HEK293 (cell line): Measurements from ENCODE around the gene SERPING1.

Source experiments
- CTCF ChIA-PET: fragments of 350-600 bp; formaldehyde crosslinking; extraction: SDS; loops from one replicate; lab custom pipeline; 2021; ENCODE audit warnings: antibody characterized with exemption; lab: Yijun Ruan, JAX
- POLR2A ChIA-PET: fragments of 300-600 bp; formaldehyde crosslinking; extraction: SDS; loops from one replicate; lab custom pipeline; 2020; ENCODE audit warnings: antibody characterized with exemption, inconsistent platforms; lab: Yijun Ruan, JAX
- H3K27ac ChIP-seq: fragments of 200-500 bp; sonication (Bioruptor generic); 2 replicates; pipeline ENCODE4 v1.5.1; 2014; ENCODE audit warnings: low read depth, low read length, control low read depth, inconsistent platforms; ENCODE audit errors: extremely low read depth
- H3K36me3 ChIP-seq, 2 experiments: fragments of 200-500 bp in 1 of 2; sonication (Bioruptor generic) in 1 of 2; 1 replicate in 1 of 2; 2 replicates in 1 of 2; pipeline ENCODE4 v1.5.1; 2014 to 2017; ENCODE audit warnings: inconsistent platforms in 2 of 2, low read length in 2 of 2; ENCODE audit not compliant: control insufficient read depth in 2 of 2, insufficient read depth in 1 of 2
- H3K4me1 ChIP-seq: fragments of 200-500 bp; sonication (Bioruptor generic); 2 replicates; pipeline ENCODE4 v1.5.1; 2014; ENCODE audit warnings: mild to moderate bottlenecking, low read length, inconsistent platforms; ENCODE audit not compliant: control insufficient read depth, insufficient read depth
- H3K4me3 ChIP-seq: 2 replicates; pipeline ENCODE4 v1.5.1; 2011; ENCODE audit warnings: low read depth, mild to moderate bottlenecking, control low read depth, low read length, moderate library complexity
- H3K9me3 ChIP-seq: fragments of 200-500 bp; sonication (Bioruptor generic); 2 replicates; pipeline ENCODE4 v1.5.1; 2014; ENCODE audit warnings: low read depth, low read length, inconsistent platforms; ENCODE audit not compliant: control insufficient read depth, insufficient read depth
- CTCF ChIP-seq: fragments of 450-650 bp; formaldehyde crosslinking; IDR thresholded peaks from 2 replicates; pipeline ENCODE4 v1.5.1; 2016; ENCODE audit warnings: missing biosample characterization, missing genetic modification characterization
- ELK4 ChIP-seq: IDR thresholded peaks from 2 replicates; pipeline ENCODE4 v1.6.1; 2011; ENCODE audit warnings: mild to moderate bottlenecking, low read depth, low read length, borderline replicate concordance
- GFI1B ChIP-seq: fragments of 450-650 bp; formaldehyde crosslinking; IDR thresholded peaks from 2 replicates; pipeline ENCODE4 v1.5.1; 2016; ENCODE audit warnings: missing biosample characterization, missing genetic modification characterization
- GLI4 ChIP-seq: fragments of 450-650 bp; formaldehyde crosslinking; IDR thresholded peaks from 2 replicates; pipeline ENCODE4 v1.5.1; 2016; ENCODE audit warnings: missing biosample characterization, missing genetic modification characterization
- KLF8 ChIP-seq: fragments of 450-650 bp; formaldehyde crosslinking; IDR thresholded peaks from 2 replicates; pipeline ENCODE4 v1.5.1; 2016; ENCODE audit warnings: missing biosample characterization, missing genetic modification characterization
- SCRT1 ChIP-seq: fragments of 450-650 bp; formaldehyde crosslinking; IDR thresholded peaks from 2 replicates; pipeline ENCODE4 v1.5.1; 2016; ENCODE audit warnings: missing biosample characterization, missing genetic modification characterization, borderline replicate concordance
- ZBTB1 ChIP-seq: fragments of 450-650 bp; formaldehyde crosslinking; IDR thresholded peaks from 2 replicates; pipeline ENCODE4 v1.5.1; 2016; ENCODE audit warnings: missing biosample characterization, missing genetic modification characterization
- ZBTB17 ChIP-seq: fragments of 450-650 bp; formaldehyde crosslinking; IDR thresholded peaks from 2 replicates; pipeline ENCODE4 v1.5.1; 2016; ENCODE audit warnings: missing biosample characterization, missing genetic modification characterization
- ZFP3 ChIP-seq: fragments of 450-650 bp; formaldehyde crosslinking; IDR thresholded peaks from 2 replicates; pipeline ENCODE4 v1.5.1; 2016; ENCODE audit warnings: low read depth, missing biosample characterization, missing genetic modification characterization
- ZFP69B ChIP-seq: fragments of 450-650 bp; formaldehyde crosslinking; IDR thresholded peaks from 2 replicates; pipeline ENCODE4 v1.5.1; 2016; ENCODE audit warnings: missing biosample characterization, missing genetic modification characterization
- ZNF121 ChIP-seq: fragments of 450-650 bp; formaldehyde crosslinking; IDR thresholded peaks from 2 replicates; pipeline ENCODE4 v1.5.1; 2016; ENCODE audit warnings: missing biosample characterization, missing genetic modification characterization
- ZNF23 ChIP-seq: fragments of 450-650 bp; formaldehyde crosslinking; IDR thresholded peaks from 2 replicates; pipeline ENCODE4 v1.5.1; 2016; ENCODE audit warnings: missing biosample characterization, missing genetic modification characterization, borderline replicate concordance
- ZNF354C ChIP-seq: fragments of 450-650 bp; formaldehyde crosslinking; IDR thresholded peaks from 2 replicates; pipeline ENCODE4 v1.5.1; 2016; ENCODE audit warnings: missing biosample characterization, missing genetic modification characterization, low read depth, borderline replicate concordance
- ZNF362 ChIP-seq: fragments of 450-650 bp; formaldehyde crosslinking; IDR thresholded peaks from 2 replicates; pipeline ENCODE4 v1.5.1; 2016; ENCODE audit warnings: missing biosample characterization, missing genetic modification characterization
- ZNF366 ChIP-seq: fragments of 450-650 bp; formaldehyde crosslinking; conservative IDR thresholded peaks from 2 replicates; pipeline ENCODE4 v1.5.1; 2016; ENCODE audit warnings: missing biosample characterization, missing genetic modification characterization
- ZNF416 ChIP-seq: fragments of 450-650 bp; formaldehyde crosslinking; IDR thresholded peaks from 2 replicates; pipeline ENCODE4 v1.5.1; 2016; ENCODE audit warnings: missing biosample characterization, missing genetic modification characterization
- ZNF621 ChIP-seq: fragments of 450-650 bp; formaldehyde crosslinking; IDR thresholded peaks from 2 replicates; pipeline ENCODE4 v1.5.1; 2017; ENCODE audit warnings: missing biosample characterization, missing genetic modification characterization
- ZNF654 ChIP-seq: fragments of 450-650 bp; formaldehyde crosslinking; IDR thresholded peaks from 2 replicates; pipeline ENCODE4 v1.5.1; 2016; ENCODE audit warnings: low read depth, missing biosample characterization, missing genetic modification characterization
- ZNF660 ChIP-seq: fragments of 450-650 bp; IDR thresholded peaks from 2 replicates; pipeline ENCODE4 v1.5.1; 2018; ENCODE audit warnings: missing biosample characterization, mild to moderate bottlenecking, missing genetic modification characterization
- ZNF785 ChIP-seq: fragments of 450-650 bp; formaldehyde crosslinking; IDR thresholded peaks from 2 replicates; pipeline ENCODE4 v1.5.1; 2016; ENCODE audit warnings: missing biosample characterization, missing genetic modification characterization
- TF ChIP-seq, protein P1 (sequence below): fragments of 450-650 bp; formaldehyde crosslinking; IDR thresholded peaks from 2 replicates; pipeline ENCODE4 v1.5.1; 2017; ENCODE audit warnings: missing biosample characterization, missing genetic modification characterization
- TF ChIP-seq, protein P2 (sequence below): fragments of 450-650 bp; formaldehyde crosslinking; IDR thresholded peaks from 2 replicates; pipeline ENCODE4 v1.5.0; 2017; ENCODE audit warnings: missing biosample characterization, missing genetic modification characterization, borderline replicate concordance

The SERPING1 gene

GRCh38 chr11:57657194-57658022 lies 59.9 kb downstream of the SERPING1 start, which contains the start of gene CLP1 (continued):
- TF ChIP-seq CTCF = no peak
- TF ChIP-seq ZBTB1 (tag by site-specific recombination) = no peak
- 0 out of 2 replicates have a peak, but pooled peaks have one; percentile 26 for TF ChIP-seq GFI1B (tag by site-specific recombination)
- peak; percentile 94 for TF ChIP-seq ELK4
- peak; percentile 55 for TF ChIP-seq ZBTB17

DNA sequence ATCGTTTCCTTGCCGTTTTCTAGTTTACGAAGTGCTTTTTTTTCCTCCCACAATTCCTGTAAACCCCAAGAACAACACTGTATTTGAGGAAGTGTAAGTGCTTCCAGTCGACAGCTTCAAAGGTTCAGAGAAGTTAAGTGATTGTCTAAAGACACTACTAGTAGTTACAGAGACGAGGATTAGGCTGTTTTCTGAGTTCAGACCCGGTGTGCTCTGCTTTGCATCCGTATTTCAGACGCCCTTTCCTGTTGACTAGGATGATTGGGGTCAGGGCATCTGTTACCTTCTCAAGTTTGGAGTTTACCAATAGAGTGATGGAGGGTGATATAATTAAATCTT lies 60.5 kb downstream of the SERPING1 start:
- H3K9me3 ChIP-seq = no peaks in the 10 kb centered on the region
- TF ChIP-seq, protein P1, sequence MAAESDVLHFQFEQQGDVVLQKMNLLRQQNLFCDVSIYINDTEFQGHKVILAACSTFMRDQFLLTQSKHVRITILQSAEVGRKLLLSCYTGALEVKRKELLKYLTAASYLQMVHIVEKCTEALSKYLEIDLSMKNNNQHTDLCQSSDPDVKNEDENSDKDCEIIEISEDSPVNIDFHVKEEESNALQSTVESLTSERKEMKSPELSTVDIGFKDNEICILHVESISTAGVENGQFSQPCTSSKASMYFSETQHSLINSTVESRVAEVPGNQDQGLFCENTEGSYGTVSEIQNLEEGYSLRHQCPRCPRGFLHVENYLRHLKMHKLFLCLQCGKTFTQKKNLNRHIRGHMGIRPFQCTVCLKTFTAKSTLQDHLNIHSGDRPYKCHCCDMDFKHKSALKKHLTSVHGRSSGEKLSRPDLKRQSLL (tag by site-specific recombination) = no peak
- peak; percentile 82 for TF ChIP-seq ZBTB17
- peak overlapping the region; percentile 73 for H3K4me3 ChIP-seq
- CTCF ChIA-PET = interaction anchor here (0.8 to 1.9 kb wide), 2 partner anchors 13 to 94 kb away, joined by 5 to 9 read pairs; partner anchors contain the start of gene BTBD18
- no peaks in the 10 kb centered on the region for H3K4me1 ChIP-seq
- POLR2A ChIA-PET = interaction anchor here (1.1 kb wide), 1 partner anchor 9 kb away, joined by 5 read pairs; no protein-coding TSS in a partner anchor
- H3K27ac ChIP-seq = no peak overlapping the region
- H3K36me3 ChIP-seq = peaks cover 0 to 38% of the 10 kb centered on the region in 2 experiments; a peak in 2 of 3 replicates

DNA sequence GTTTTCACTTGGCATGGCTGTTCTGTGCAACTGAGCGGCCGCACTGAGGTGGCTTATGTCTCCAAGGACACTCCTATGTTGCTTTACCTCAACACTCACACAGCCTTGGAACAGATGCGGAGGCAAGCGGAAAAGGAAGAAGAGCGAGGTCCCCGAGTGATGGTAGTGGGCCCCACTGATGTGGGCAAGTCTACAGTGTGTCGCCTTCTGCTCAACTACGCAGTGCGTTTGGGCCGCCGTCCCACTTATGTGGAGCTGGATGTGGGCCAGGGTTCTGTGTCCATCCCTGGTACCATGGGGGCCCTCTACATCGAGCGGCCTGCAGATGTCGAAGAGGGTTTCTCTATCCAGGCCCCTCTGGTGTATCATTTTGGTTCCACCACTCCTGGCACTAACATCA lies 62.2 kb downstream of the SERPING1 start:
- ChIA-PET CTCF (interaction anchor here (0.6 to 1.2 kb wide), 3 partner anchors 15 to 186 kb away, joined by 3 to 7 read pairs (median 3); no protein-coding TSS in a partner anchor), POLR2A (no interaction called here)
- Histone ChIP-seq H3K36me3 (peaks cover 0 to 38% of the 10 kb centered on the region in 2 experiments; a peak in 2 of 3 replicates), H3K9me3 (no peaks in the 10 kb centered on the region), H3K4me1 (no peaks in the 10 kb centered on the region), H3K27ac (no peak overlapping the region)
- TF ChIP-seq, protein P2, sequence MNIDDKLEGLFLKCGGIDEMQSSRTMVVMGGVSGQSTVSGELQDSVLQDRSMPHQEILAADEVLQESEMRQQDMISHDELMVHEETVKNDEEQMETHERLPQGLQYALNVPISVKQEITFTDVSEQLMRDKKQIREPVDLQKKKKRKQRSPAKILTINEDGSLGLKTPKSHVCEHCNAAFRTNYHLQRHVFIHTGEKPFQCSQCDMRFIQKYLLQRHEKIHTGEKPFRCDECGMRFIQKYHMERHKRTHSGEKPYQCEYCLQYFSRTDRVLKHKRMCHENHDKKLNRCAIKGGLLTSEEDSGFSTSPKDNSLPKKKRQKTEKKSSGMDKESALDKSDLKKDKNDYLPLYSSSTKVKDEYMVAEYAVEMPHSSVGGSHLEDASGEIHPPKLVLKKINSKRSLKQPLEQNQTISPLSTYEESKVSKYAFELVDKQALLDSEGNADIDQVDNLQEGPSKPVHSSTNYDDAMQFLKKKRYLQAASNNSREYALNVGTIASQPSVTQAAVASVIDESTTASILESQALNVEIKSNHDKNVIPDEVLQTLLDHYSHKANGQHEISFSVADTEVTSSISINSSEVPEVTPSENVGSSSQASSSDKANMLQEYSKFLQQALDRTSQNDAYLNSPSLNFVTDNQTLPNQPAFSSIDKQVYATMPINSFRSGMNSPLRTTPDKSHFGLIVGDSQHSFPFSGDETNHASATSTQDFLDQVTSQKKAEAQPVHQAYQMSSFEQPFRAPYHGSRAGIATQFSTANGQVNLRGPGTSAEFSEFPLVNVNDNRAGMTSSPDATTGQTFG (tag by site-specific recombination) = no peak
- TF ChIP-seq ZNF621 (tag by site-specific recombination) (no peak), ZNF362 (tag by site-specific recombination) (no peak), ZNF354C (tag by site-specific recombination) (no peak), ZNF23 (tag by site-specific recombination) (no peak), ZFP69B (tag by site-specific recombination) (no peak), ZNF785 (tag by site-specific recombination) (no peak), SCRT1 (tag by site-specific recombination) (no peak), ZNF121 (no peak), GLI4 (tag by site-specific recombination) (no peak), ZFP3 (tag by site-specific recombination) (no peak), KLF8 (no peak), ZNF366 (tag by site-specific recombination) (no peak), ZNF654 (tag by site-specific recombination) (no peak), GFI1B (tag by site-specific recombination) (no peak), ZNF660 (no peak), ZNF416 (tag by site-specific recombination) (no peak)
- TF ChIP-seq, all 188 proteins: peak for 0
- no peak overlapping the region for H3K4me3 ChIP-seq
